ENCODE results near the gene NRSN2. TPM values are rescaled to one million over a fixed set of nuclear protein-coding genes. Genes with fewer than 3 reads are reported as not detected.

The NRSN2 gene
- total and polyA plus RNA-seq, 2 donors (not counting 3 experiments of a cell fraction or from before 2014, with no cell fraction given): 36.9 to 64.1 TPM

DNA sequence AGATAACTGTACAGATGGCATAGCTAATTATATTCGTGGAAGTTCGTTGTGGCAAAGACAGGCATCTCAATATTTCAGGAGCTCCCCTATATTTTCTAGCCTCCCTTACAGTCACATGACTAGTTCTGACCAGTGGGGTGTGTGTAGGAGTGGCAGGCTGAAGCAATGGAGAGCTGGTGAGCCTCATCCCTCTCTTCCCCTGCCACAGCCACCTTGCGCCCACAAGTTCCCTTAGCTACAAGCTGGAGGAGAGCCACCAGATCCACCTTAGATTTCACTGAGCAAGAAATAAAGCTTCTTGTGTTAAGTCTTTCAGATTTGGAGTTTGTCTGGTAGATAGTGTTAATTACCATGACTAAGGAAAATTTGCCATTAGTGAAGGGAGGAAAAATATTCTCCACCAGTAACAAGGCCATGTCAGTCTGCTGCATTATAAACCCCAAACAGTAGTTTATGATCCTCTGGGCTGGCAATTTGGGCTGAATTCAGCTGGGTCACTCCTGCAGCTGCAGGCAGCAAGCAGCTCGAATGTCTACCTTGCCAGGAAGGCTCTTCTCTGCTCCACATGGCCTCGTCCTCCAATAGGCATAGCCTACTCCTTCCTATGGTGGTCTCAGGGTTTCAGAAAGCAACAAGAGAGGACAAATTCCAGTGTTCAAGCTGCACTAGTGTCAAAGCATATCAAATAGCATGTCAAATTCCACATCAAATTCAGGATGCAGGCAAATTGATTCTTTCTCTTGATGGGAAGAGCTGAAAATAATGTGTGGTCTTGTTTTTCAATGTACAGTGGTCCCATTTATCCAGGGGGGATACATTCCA, 53.8 kb downstream of the NRSN2 start:
- H3K27ac ChIP-seq (ENCODE audit: insufficient read depth, low read depth, low read length): no peak overlapping the region
- no peak overlapping the region for H2AFZ ChIP-seq (ENCODE audit: low read depth, low read length)
- TF ChIP-seq, protein P1, sequence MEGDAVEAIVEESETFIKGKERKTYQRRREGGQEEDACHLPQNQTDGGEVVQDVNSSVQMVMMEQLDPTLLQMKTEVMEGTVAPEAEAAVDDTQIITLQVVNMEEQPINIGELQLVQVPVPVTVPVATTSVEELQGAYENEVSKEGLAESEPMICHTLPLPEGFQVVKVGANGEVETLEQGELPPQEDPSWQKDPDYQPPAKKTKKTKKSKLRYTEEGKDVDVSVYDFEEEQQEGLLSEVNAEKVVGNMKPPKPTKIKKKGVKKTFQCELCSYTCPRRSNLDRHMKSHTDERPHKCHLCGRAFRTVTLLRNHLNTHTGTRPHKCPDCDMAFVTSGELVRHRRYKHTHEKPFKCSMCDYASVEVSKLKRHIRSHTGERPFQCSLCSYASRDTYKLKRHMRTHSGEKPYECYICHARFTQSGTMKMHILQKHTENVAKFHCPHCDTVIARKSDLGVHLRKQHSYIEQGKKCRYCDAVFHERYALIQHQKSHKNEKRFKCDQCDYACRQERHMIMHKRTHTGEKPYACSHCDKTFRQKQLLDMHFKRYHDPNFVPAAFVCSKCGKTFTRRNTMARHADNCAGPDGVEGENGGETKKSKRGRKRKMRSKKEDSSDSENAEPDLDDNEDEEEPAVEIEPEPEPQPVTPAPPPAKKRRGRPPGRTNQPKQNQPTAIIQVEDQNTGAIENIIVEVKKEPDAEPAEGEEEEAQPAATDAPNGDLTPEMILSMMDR (IDR thresholded peaks at IDR 0.05; ENCODE audit: extremely low read depth in 1 of 2, insufficient read depth in 1 of 2, low read depth in 1 of 2, low read length in 2 of 2): no peak
- TF ChIP-seq GATA2 (IDR thresholded peaks at IDR 0.05; ENCODE audit: insufficient read depth, insufficient read length, low read depth, low read length) (no peak), EZH2 (IDR thresholded peaks at IDR 0.05; ENCODE audit: borderline replicate concordance, low read depth, low read length, severe bottlenecking) (no peak), JUN (IDR thresholded peaks at IDR 0.05; ENCODE audit: borderline replicate concordance, insufficient read depth, insufficient read length, low read depth) (no peak), MYC (IDR thresholded peaks at IDR 0.05; ENCODE audit: low read depth, low read length) (no peak), POLR2AphosphoS5 (IDR thresholded peaks at IDR 0.05; ENCODE audit: insufficient read depth, low read depth, low read length) (no peak), POLR2A (IDR thresholded peaks at IDR 0.05; ENCODE audit: low read depth, low read length) (no peak), FOS (IDR thresholded peaks at IDR 0.05; ENCODE audit: borderline replicate concordance, insufficient read depth, low read length) (no peak)
- TF ChIP-seq, protein P2, sequence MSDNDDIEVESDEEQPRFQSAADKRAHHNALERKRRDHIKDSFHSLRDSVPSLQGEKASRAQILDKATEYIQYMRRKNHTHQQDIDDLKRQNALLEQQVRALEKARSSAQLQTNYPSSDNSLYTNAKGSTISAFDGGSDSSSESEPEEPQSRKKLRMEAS (IDR thresholded peaks at IDR 0.05; ENCODE audit: insufficient read depth, insufficient read length): no peak

More for the DNA sequence above, 53.8 kb downstream of the NRSN2 start:
- Histone ChIP-seq H3K4me1 (ENCODE audit: control insufficient read depth, extremely low read depth, insufficient read depth, low read length) (no peaks in the 10 kb centered on the region), H3K4me2 (ENCODE audit: insufficient read depth, low read length) (no peak overlapping the region), H3K36me3 (ENCODE audit: control insufficient read depth in 2 of 2, extremely low read depth in 1 of 2, insufficient read depth in 2 of 2, low read length in 2 of 2) (peaks cover 3 to 16% of the 10 kb centered on the region in 2 experiments), H3K9ac (replicated peaks; ENCODE audit: extremely low read depth, insufficient read depth, low read length) (no peak overlapping the region), H3K4me3 (replicated peaks in 1 of 3; ENCODE audit: insufficient read depth in 1 of 3, low read depth in 1 of 3, low read length in 3 of 3) (no peak overlapping the region), H4K20me1 (replicated peaks; ENCODE audit: control insufficient read depth, extremely low read depth, insufficient read depth, low read length) (no peaks in the 10 kb centered on the region), H3K9me3 (replicated peaks; ENCODE audit: control insufficient read depth, insufficient read depth, low read length) (no peaks in the 10 kb centered on the region), H3K79me2 (ENCODE audit: control insufficient read depth, insufficient read depth, low read length) (no peaks in the 10 kb centered on the region), H3K27me3 (ENCODE audit: control insufficient read depth in 2 of 2, insufficient read depth in 2 of 2, low read length in 2 of 2) (no peaks in the 10 kb centered on the region), H3K9me1 (replicated peaks; ENCODE audit: control insufficient read depth, extremely low read depth, insufficient read depth, low read length) (no peaks in the 10 kb centered on the region)
- dilution Hi-C loops (cut with MboI; ENCODE audit: extremely low pct_ligation_motif_present, low sequenced_read_pairs): no loop called here
- intact Hi-C loops (cut with micrococcal nuclease): no loop called here
- FAIRE-seq: no peak
- ChIA-PET POLR2A (interaction anchor here (0.7 kb wide), 1 partner anchor 259 kb away, joined by 3 read pairs; no protein-coding TSS in a partner anchor), CTCF (interaction anchor here (0.9 to 1.5 kb wide), 4 partner anchors 18 to 70 kb away, joined by 3 to 6 read pairs (median 4); no protein-coding TSS in a partner anchor)
- no peak for DNase-seq (ENCODE audit: low read depth, low spot score)
- BruUV-seq (replicated peaks): no TSS peak
